Thyroid gland (tissue), 4 donors: ENCODE measurements around the gene CST2.

Experiments used
- CTCF ChIP-seq, 6 experiments: fragments of 200-600 bp in 3 of 6; fragments of 450-650 bp in 3 of 6; sonication (generic) in 3 of 6; IDR thresholded peaks; one replicate each; pipeline ENCODE4 v1.5.1; 2016 to 2019; ENCODE audit warnings: antibody characterized with exemption in 6 of 6, mild to moderate bottlenecking in 2 of 6, inconsistent platforms in 1 of 6, moderate library complexity in 1 of 6
- POLR2A ChIP-seq, 2 donors: fragments of 450-650 bp; IDR thresholded peaks; one replicate each; pipeline ENCODE4 v1.6.1; 2017; ENCODE audit warnings: antibody characterized with exemption in 2 of 2, mild to moderate bottlenecking in 2 of 2, moderate library complexity in 1 of 2

- TF ChIP-seq CTCF (IDR thresholded peaks at IDR 0.05) (no peak), POLR2A (IDR thresholded peaks at IDR 0.05) (no peak)
Measured at GRCh38 chr20:23856226-23856625, 29.7 kb upstream of the CST2 start.
